Calu3 (cell line): Measurements from ENCODE around the gene ARHGDIA. TPM values are rescaled to one million over a fixed set of nuclear protein-coding genes. Genes with fewer than 3 reads are reported as not detected.

Source experiments
- BruUV-seq: library from RNA; stranded (reverse); fragments of 400-500 nt; replicated peaks from 2 replicates; lab custom pipeline; 2021; lab: Mats Ljungman, UMichigan
- CTCF ChIA-PET: fragments of 300-600 bp; sonication (Branson Sonifier 250); formaldehyde crosslinking; loops from one replicate; lab custom pipeline; 2022; ENCODE audit warnings: antibody characterized with exemption; lab: Charles Lee
- DNase-seq: peaks from one replicate; pipeline ENCODE4 v3.0.0; 2022
- H3K27ac Mint-ChIP-seq: one replicate; pipeline ENCODE4 v1.8.0; 2022; ENCODE audit warnings: mixed read lengths; ENCODE audit not compliant: unreplicated experiment
- H3K27me3 Mint-ChIP-seq: one replicate; pipeline ENCODE4 v1.8.0; 2022; ENCODE audit warnings: mixed read lengths; ENCODE audit not compliant: unreplicated experiment
- H3K36me3 Mint-ChIP-seq: one replicate; pipeline ENCODE4 v1.8.0; 2022; ENCODE audit warnings: mild to moderate bottlenecking, moderate library complexity, mixed read lengths; ENCODE audit not compliant: insufficient read depth, unreplicated experiment
- H3K4me1 Mint-ChIP-seq: one replicate; pipeline ENCODE4 v1.8.0; 2022; ENCODE audit warnings: mild to moderate bottlenecking, low read depth, mixed read lengths; ENCODE audit not compliant: unreplicated experiment
- H3K4me3 Mint-ChIP-seq: one replicate; pipeline ENCODE4 v1.8.0; 2022; ENCODE audit warnings: mild to moderate bottlenecking, low read depth, moderate library complexity, mixed read lengths; ENCODE audit not compliant: unreplicated experiment
- H3K9me3 Mint-ChIP-seq: one replicate; pipeline ENCODE4 v1.8.0; 2022; ENCODE audit warnings: low read depth, mixed read lengths; ENCODE audit not compliant: unreplicated experiment
- CTCF ChIP-seq: fragments of 200-600 bp; IDR thresholded peaks from one replicate; pipeline ENCODE4 v1.8.0; 2022; ENCODE audit warnings: antibody characterized with exemption; ENCODE audit not compliant: unreplicated experiment
- intact Hi-C: fragments of 100-400 bp; cut with micrococcal nuclease; formaldehyde crosslinking; loops from one replicate; pipeline ENCODE4 v1.10.0; 2022; ENCODE audit not compliant: unreplicated experiment
- total RNA-seq: library from RNA; stranded (reverse); gene quantifications from 2 replicates; pipeline ENCODE4 v1.2.3, GENCODE V29; 2022

Gene ARHGDIA
- total RNA-seq, 1 experiment from 2014 or later, result 273 TPM

DNA sequence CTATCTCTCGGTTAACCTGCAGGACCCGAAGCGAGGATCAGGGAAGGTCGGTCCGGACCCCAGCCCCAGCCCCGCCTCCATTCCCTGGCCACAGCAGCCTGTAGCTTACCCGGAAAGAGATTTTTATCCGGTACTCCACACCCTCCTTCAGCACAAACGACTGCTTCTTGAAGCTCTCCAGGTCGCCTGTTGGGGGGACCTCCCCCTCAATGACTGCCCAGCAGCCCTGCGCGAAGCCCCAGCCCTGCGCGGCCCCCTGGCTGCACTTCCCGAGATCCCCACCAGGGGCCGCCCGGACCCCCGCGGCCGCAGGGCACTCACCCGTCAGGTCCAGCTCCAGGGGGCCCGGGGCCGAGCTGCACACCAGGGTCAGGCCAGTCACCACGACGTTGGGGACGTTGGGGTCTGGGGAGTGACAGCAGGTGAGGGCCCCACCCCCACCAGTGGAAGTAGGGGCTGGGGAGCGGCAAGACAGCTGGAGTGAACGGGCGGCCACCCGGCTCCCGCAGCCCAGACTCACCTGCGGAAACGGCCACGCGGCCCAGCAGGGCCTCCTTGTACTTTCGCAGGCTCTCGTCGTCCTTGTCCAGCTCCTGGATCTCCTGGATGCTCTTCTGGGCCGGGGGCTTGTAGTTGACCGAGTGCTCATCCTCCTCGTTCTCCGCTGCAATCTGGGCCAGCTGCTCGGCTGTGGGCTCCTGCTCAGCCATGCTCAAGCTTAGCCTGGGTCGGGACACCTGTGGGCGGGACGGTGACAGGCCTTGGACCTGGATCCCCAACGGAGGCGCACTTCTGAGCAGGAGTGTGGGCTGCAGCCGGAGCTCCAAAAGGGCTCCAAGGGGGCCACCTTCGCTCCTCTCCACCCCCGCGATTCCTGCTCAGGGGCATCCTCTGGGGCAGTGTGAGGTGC lies 1.7 kb downstream of the ARHGDIA start:
- H3K36me3 Mint-ChIP-seq, result peaks cover 93% of the 10 kb centered on the region
- no TSS peak for BruUV-seq
- peak; percentile 85 for TF ChIP-seq CTCF
- H3K27ac Mint-ChIP-seq, result peak overlapping the region; percentile 90
- H3K4me1 Mint-ChIP-seq, result peaks cover 21% of the 10 kb centered on the region
- H3K4me3 Mint-ChIP-seq, result peak overlapping the region; percentile 75
- peak; percentile 44 for DNase-seq
- intact Hi-C loops, result no loop called here
- H3K9me3 Mint-ChIP-seq, result no peaks in the 10 kb centered on the region
- CTCF ChIA-PET, result interaction anchor here (0.5 kb wide), 1 partner anchor 106 kb away, joined by 3 read pairs; no protein-coding TSS in a partner anchor
- H3K27me3 Mint-ChIP-seq, result no peaks in the 10 kb centered on the region

- peaks cover 21% of the 10 kb centered on the region for H3K4me1 Mint-ChIP-seq
- H3K9me3 Mint-ChIP-seq, result no peaks in the 10 kb centered on the region
- no peak for DNase-seq
- no peak for TF ChIP-seq CTCF
- no TSS peak for BruUV-seq
- intact Hi-C loops, result no loop called here
- H3K36me3 Mint-ChIP-seq, result peaks cover 94% of the 10 kb centered on the region
- no peaks in the 10 kb centered on the region for H3K27me3 Mint-ChIP-seq
- H3K27ac Mint-ChIP-seq, result peak overlapping the region; percentile 90
- CTCF ChIA-PET, result no interaction called here
- peak overlapping the region; percentile 75 for H3K4me3 Mint-ChIP-seq
These were observed 2.4 kb downstream of the ARHGDIA start for GRCh38 chr17:81868674-81869220.

GRCh38 chr17:81867991-81868673 lies 3.0 kb downstream of the ARHGDIA start:
- BruUV-seq, result TSS peak; percentile 49
- intact Hi-C loops, result no loop called here
- CTCF ChIA-PET, result interaction anchor here (0.5 kb wide), 1 partner anchor 924 kb away, joined by 3 read pairs; no protein-coding TSS in a partner anchor
- peak; percentile 24 for DNase-seq
- H3K36me3 Mint-ChIP-seq, result peaks cover 95% of the 10 kb centered on the region
- H3K27me3 Mint-ChIP-seq, result no peaks in the 10 kb centered on the region
- H3K27ac Mint-ChIP-seq, result peak overlapping the region; percentile 90
- H3K4me3 Mint-ChIP-seq, result peak overlapping the region; percentile 52
- H3K4me1 Mint-ChIP-seq, result peaks cover 23% of the 10 kb centered on the region
- TF ChIP-seq CTCF, result no peak
- no peaks in the 10 kb centered on the region for H3K9me3 Mint-ChIP-seq

GRCh38 chr17:81867170-81867990 lies 3.8 kb downstream of the ARHGDIA start:
- intact Hi-C loops, result no loop called here
- TF ChIP-seq CTCF, result no peak
- H3K9me3 Mint-ChIP-seq, result no peaks in the 10 kb centered on the region
- BruUV-seq, result no TSS peak
- H3K27me3 Mint-ChIP-seq, result no peaks in the 10 kb centered on the region
- H3K4me3 Mint-ChIP-seq, result peak overlapping the region; percentile 52
- H3K27ac Mint-ChIP-seq, result peak overlapping the region; percentile 90
- CTCF ChIA-PET, result interaction anchor here (0.5 kb wide), 1 partner anchor 925 kb away, joined by 3 read pairs; no protein-coding TSS in a partner anchor
- peaks cover 94% of the 10 kb centered on the region for H3K36me3 Mint-ChIP-seq
- peaks cover 25% of the 10 kb centered on the region for H3K4me1 Mint-ChIP-seq
- peak; percentile 61 for DNase-seq
